Activated CD4-positive, alpha-beta T cell treated with anti-CD3 and anti-CD28 coated beads, Interleukin-2, amount 50 U/mL, for 24 hours (primary cell): ENCODE measurements around the gene LPCAT1.

ENCODE experiments used
- DNase-seq, 2 donors: peaks; one replicate each; pipeline ENCODE4 v3.0.0-alpha.2; 2020; ENCODE audit warnings: low read depth in 1 of 2, low spot score in 1 of 2

Gene LPCAT1

GRCh38 chr5:1555011-1555807 lies 31.4 kb upstream of the LPCAT1 start:
- DNase-seq, result no peak

GRCh38 chr5:1554410-1554967 lies 30.7 kb upstream of the LPCAT1 start:
- no peak for DNase-seq

- DNase-seq, result no peak
Measured at GRCh38 chr5:1553539-1554409, 30.0 kb upstream of the LPCAT1 start.

- no peak for DNase-seq
Measured at GRCh38 chr5:1552521-1553255, 28.9 kb upstream of the LPCAT1 start.

GRCh38 chr5:1551426-1552301 lies 27.9 kb upstream of the LPCAT1 start:
- no peak for DNase-seq

- no peak for DNase-seq
Measured at GRCh38 chr5:1550287-1551076, 26.7 kb upstream of the LPCAT1 start.

- no peak for DNase-seq
Measured at GRCh38 chr5:1549475-1550030, 25.8 kb upstream of the LPCAT1 start.

- no peak for DNase-seq
Measured at GRCh38 chr5:1548702-1549474, 25.1 kb upstream of the LPCAT1 start.

- no peak for DNase-seq
Measured at GRCh38 chr5:1547655-1548054, 23.9 kb upstream of the LPCAT1 start.

GRCh38 chr5:1547236-1547635 lies 23.5 kb upstream of the LPCAT1 start:
- DNase-seq, result no peak

- DNase-seq, result no peak
Measured at GRCh38 chr5:1546556-1546955, 22.8 kb upstream of the LPCAT1 start.

GRCh38 chr5:1545805-1546355 lies 22.1 kb upstream of the LPCAT1 start:
- no peak for DNase-seq

- DNase-seq, result no peak
Measured at GRCh38 chr5:1545126-1545804, 21.5 kb upstream of the LPCAT1 start.

- DNase-seq, result no peak
Measured at GRCh38 chr5:1544294-1544961, 20.7 kb upstream of the LPCAT1 start.

GRCh38 chr5:1543398-1544293 lies 19.9 kb upstream of the LPCAT1 start:
- DNase-seq, result no peak

GRCh38 chr5:1542781-1543180 lies 19.0 kb upstream of the LPCAT1 start:
- DNase-seq, result no peak
